Measurements from ENCODE around the gene PCNX3.
"Not testable (repeated sequence)": the region's sequence is repeated elsewhere in the genome, so short reads cannot be mapped to it uniquely, and the experiment has no call there.

Gene PCNX3

GRCh38 chr11:65663639-65664200 lies 48.1 kb downstream of the PCNX3 start:
- H3K27me3 Mint-ChIP-seq: no peaks in the 10 kb centered on the region
- peaks cover 14% of the 10 kb centered on the region for H3K4me1 Mint-ChIP-seq
- H3K36me3 Mint-ChIP-seq (ENCODE audit: insufficient read depth): peaks cover 28% of the 10 kb centered on the region
- peak overlapping the region; percentile 88 for H3K27ac Mint-ChIP-seq (ENCODE audit: low read depth)
- ATAC-seq (replicated peaks; ENCODE audit: extremely low read depth, poor library complexity, severe bottlenecking) (peak; percentile 15), DNase-seq (ENCODE audit: low spot score in 2 of 2) (no peak)
- H3K4me3 Mint-ChIP-seq: peak overlapping the region; percentile 84
- no peaks in the 10 kb centered on the region for H3K9me3 Mint-ChIP-seq

- no peaks in the 10 kb centered on the region for H3K9me3 Mint-ChIP-seq
- DNase-seq (ENCODE audit: low spot score in 2 of 2) (no peak), ATAC-seq (replicated peaks; ENCODE audit: extremely low read depth, poor library complexity, severe bottlenecking) (no peak)
- no peak overlapping the region for H3K4me3 Mint-ChIP-seq
- H3K27ac Mint-ChIP-seq (ENCODE audit: low read depth): no peak overlapping the region
- no peaks in the 10 kb centered on the region for H3K4me1 Mint-ChIP-seq
- no peaks in the 10 kb centered on the region for H3K36me3 Mint-ChIP-seq (ENCODE audit: insufficient read depth)
- no peaks in the 10 kb centered on the region for H3K27me3 Mint-ChIP-seq
Measured at GRCh38 chr11:65672180-65672860, 56.7 kb downstream of the PCNX3 start.

DNA sequence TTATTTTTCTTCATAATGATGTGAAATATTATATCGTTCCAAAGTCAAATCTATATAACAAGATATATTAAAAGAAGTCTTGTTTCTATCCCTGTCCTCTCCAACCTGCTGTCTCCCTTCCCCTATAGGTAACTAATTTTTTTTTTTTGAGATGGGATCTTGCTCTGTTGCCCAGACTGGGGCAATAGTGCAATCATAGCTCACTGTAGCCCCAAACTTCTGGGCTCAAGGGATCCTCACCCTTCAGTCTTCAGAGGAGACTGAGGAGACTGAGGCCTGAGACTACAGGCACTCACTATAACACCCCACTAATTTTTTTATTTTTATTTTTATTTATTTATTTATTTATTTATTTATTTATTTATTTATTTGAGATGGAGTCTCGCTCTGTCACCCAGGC lies 57.4 kb downstream of the PCNX3 start:
- Mint-ChIP-seq H3K27me3 (no peaks in the 10 kb centered on the region), H3K27ac (ENCODE audit: low read depth) (no peak overlapping the region), H3K4me1 (no peaks in the 10 kb centered on the region), H3K9me3 (no peaks in the 10 kb centered on the region), H3K36me3 (ENCODE audit: insufficient read depth) (no peaks in the 10 kb centered on the region), H3K4me3 (no peak overlapping the region)
- no peak for DNase-seq (ENCODE audit: low spot score in 2 of 2)
- no peak for ATAC-seq (replicated peaks; ENCODE audit: extremely low read depth, poor library complexity, severe bottlenecking)

- no peak for ATAC-seq (replicated peaks; ENCODE audit: extremely low read depth, poor library complexity, severe bottlenecking)
- no peak overlapping the region for H3K4me3 Mint-ChIP-seq
- peaks cover 10% of the 10 kb centered on the region for H3K27me3 Mint-ChIP-seq
- no peaks in the 10 kb centered on the region for H3K4me1 Mint-ChIP-seq
- no peak for DNase-seq (ENCODE audit: low spot score in 2 of 2)
- no peaks in the 10 kb centered on the region for H3K9me3 Mint-ChIP-seq
- H3K27ac Mint-ChIP-seq (ENCODE audit: low read depth): no peak overlapping the region
- H3K36me3 Mint-ChIP-seq (ENCODE audit: insufficient read depth): no peaks in the 10 kb centered on the region
Measured at GRCh38 chr11:65680192-65680743, 64.7 kb downstream of the PCNX3 start.

DNA sequence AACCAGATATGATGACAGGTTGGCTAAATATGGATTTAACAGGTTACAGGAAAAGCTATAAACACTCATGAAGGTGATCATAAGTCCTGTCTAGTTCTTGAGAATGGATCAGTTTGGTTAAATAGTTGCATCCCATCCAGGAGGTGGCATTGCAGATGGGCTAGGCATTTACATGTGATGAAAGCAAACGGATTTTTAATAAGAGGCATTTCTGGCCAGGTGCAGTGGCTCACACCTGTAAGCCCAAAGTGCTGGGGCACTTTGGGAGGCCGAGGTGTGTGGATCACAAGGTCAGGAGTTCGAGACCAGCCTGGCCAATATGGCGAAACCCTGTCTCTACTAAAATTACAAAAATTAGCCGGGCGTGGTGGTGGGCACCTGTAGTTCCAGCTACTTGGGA lies 67.9 kb downstream of the PCNX3 start:
- not testable (repeated sequence) for DNase-seq (ENCODE audit: low spot score in 2 of 2); H3K4me3 Mint-ChIP-seq; H3K4me1 Mint-ChIP-seq; H3K27ac Mint-ChIP-seq (ENCODE audit: low read depth); H3K9me3 Mint-ChIP-seq; ATAC-seq (replicated peaks; ENCODE audit: extremely low read depth, poor library complexity, severe bottlenecking); H3K36me3 Mint-ChIP-seq (ENCODE audit: insufficient read depth)
- peaks cover 10% of the 10 kb centered on the region for H3K27me3 Mint-ChIP-seq

DNA sequence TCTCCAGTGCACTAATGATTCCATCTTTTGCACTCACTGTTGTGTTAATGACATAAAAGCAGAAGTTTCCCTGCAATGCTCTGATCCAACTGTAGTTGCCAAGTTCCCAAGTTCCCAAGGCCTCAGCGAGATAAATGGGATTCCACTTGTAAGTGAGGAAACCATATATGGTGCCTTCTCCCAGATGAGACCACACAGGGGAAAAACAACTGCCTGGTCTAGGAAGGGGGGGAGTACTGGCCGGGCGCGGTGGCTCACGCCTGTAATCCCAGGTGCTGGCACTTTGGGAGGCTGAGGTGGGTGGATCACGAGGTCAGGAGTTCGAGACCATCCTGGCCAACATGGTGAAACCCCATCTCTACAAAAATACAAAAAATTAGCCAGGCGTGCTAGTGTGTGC lies 70.4 kb downstream of the PCNX3 start:
- no peaks in the 10 kb centered on the region for H3K36me3 Mint-ChIP-seq (ENCODE audit: insufficient read depth)
- H3K9me3 Mint-ChIP-seq: no peaks in the 10 kb centered on the region
- no peak overlapping the region for H3K27ac Mint-ChIP-seq (ENCODE audit: low read depth)
- H3K4me3 Mint-ChIP-seq: no peak overlapping the region
- DNase-seq (ENCODE audit: low spot score in 2 of 2) (no peak), ATAC-seq (replicated peaks; ENCODE audit: extremely low read depth, poor library complexity, severe bottlenecking) (no peak)
- peaks cover 10% of the 10 kb centered on the region for H3K27me3 Mint-ChIP-seq
- no peaks in the 10 kb centered on the region for H3K4me1 Mint-ChIP-seq

Measured in central memory CD8-positive, alpha-beta T cell (primary cell).